HG02852 (cell line): ENCODE results near the gene VPREB1.
A peak's percentile ranks its signal among the peaks of the same experiment; 100 is the strongest.
"Not testable (repeated sequence)": the region's sequence is repeated elsewhere in the genome, so short reads cannot be mapped to it uniquely, and the experiment has no call there.

ENCODE experiments used
- ATAC-seq: cut with Tn5 transposase; IDR thresholded peaks from one replicate; pipeline ENCODE4 v1.9.1; 2021; ENCODE audit warnings: mild to moderate bottlenecking, moderate library complexity; ENCODE audit not compliant: unreplicated experiment

The VPREB1 gene

GRCh38 chr22:22244316-22245250, at the start of gene VPREB1:
VPREB1 (plus strand) TSS chr22:22244786; CDS start chr22:22244814, 28 bp downstream.
- ATAC-seq = no peak

- no peak for ATAC-seq
Measured at GRCh38 chr22:22194931-22195264, 49.7 kb upstream of the VPREB1 start.

- ATAC-seq = peak; percentile 57
Measured at GRCh38 chr22:22195265-22196017, 49.1 kb upstream of the VPREB1 start.

GRCh38 chr22:22196018-22196533, 48.5 kb upstream of the VPREB1 start:
- peak; percentile 82 for ATAC-seq

- no peak for ATAC-seq
Measured at GRCh38 chr22:22196833-22197477, 47.6 kb upstream of the VPREB1 start.

GRCh38 chr22:22197993-22198402, 46.6 kb upstream of the VPREB1 start:
- ATAC-seq = no peak

GRCh38 chr22:22198751-22199150, 45.8 kb upstream of the VPREB1 start:
- no peak for ATAC-seq

GRCh38 chr22:22199634-22200033, 45.0 kb upstream of the VPREB1 start:
- ATAC-seq = no peak

- ATAC-seq = no peak
Measured at GRCh38 chr22:22200569-22201184, 43.9 kb upstream of the VPREB1 start.

GRCh38 chr22:22201185-22201929, 43.2 kb upstream of the VPREB1 start:
- no peak for ATAC-seq

GRCh38 chr22:22201930-22202343, 42.6 kb upstream of the VPREB1 start:
- ATAC-seq = no peak

- ATAC-seq = no peak
Measured at GRCh38 chr22:22203048-22203971, 41.3 kb upstream of the VPREB1 start.

- ATAC-seq = peak; percentile 75
Measured at GRCh38 chr22:22207845-22208564, 36.6 kb upstream of the VPREB1 start.

- ATAC-seq = no peak
Measured at GRCh38 chr22:22208652-22209051, 35.9 kb upstream of the VPREB1 start.

- not testable (repeated sequence) for ATAC-seq
Measured at GRCh38 chr22:22209080-22209640, 35.4 kb upstream of the VPREB1 start.

- peak; percentile 47 for ATAC-seq
Measured at GRCh38 chr22:22210375-22210774, 34.2 kb upstream of the VPREB1 start.

- ATAC-seq = no peak
Measured at GRCh38 chr22:22210889-22211833, 33.4 kb upstream of the VPREB1 start.
